HG03432 (cell line): ENCODE results near the gene ACSF3.

Source experiments
- ATAC-seq: cut with Tn5 transposase; IDR thresholded peaks from one replicate; pipeline ENCODE4 v1.9.1; 2021; ENCODE audit warnings: mild to moderate bottlenecking, moderate library complexity; ENCODE audit not compliant: unreplicated experiment

The ACSF3 gene

DNA sequence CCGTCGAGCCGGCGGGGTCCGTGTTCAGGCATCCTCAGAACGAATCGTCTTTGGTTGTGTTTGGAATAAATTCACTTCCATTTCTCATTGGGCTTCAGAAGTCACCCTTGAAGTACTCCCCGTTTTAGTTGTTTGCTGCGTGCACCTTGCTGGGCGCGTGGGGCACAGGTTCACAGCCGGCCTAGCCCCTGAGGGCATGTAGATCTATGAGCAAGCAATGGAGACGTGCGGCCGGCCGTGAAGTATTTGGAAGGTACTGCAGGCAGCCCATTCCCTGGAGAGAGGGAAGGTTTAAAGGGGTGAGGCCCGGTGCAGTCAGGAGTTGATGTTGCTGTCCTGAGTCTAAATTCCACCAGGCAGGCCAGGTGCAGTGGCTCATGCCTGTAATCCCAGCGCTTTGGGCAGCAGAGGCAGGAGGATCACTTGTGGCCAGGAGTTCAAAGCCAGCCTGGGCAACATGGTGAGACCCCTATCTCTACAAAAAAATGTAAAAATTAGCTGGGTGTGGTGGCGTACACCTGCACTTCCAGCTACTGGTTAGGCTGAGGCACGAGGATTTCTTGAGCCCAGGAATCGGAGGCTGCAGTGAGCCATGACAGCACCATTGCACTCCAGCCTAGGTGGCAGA lies 714 bp downstream of the ACSF3 start:
- no peak for ATAC-seq

DNA sequence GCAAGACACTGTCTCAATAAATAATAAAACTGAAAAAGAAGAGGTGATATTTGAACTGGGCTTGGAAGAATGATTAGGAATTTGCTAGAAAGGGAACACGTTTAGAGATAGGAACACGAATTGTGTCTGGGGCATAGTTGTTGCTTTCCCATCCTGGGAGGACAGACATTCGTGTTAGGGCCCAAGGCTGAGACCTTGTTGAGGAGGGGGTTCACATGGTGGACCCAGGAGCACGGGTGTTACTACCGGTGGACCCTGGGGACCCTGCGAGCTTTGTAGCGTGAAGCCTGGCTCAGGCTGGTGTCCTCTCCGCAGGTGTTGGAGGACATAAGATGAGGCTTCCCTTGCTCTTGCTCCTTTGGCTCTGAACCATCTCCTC lies 1.2 kb downstream of the ACSF3 start:
- ATAC-seq = no peak

DNA sequence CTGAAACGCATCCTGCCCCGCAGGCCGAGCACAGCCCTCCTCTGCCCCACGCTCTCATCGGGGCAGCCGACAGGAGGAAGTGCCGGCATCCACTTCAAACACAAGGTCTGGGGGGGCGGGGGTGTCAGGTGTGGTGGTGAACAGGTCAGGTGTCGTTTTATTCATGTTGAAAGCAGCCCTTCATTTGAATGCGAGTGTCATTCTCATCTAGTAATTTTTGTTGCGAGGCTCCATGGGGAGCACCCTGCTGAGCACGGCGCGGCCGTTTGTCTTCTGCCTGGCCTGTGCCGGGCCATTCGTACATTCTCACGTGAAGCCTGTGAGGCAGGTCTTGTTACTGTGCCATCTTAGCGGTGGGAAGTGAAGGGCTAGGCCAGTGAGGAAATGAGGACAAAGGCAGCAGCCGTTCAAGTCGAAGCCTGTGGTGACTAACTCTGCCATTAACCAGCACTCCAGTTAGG lies 1.9 kb downstream of the ACSF3 start:
- no peak for ATAC-seq

DNA sequence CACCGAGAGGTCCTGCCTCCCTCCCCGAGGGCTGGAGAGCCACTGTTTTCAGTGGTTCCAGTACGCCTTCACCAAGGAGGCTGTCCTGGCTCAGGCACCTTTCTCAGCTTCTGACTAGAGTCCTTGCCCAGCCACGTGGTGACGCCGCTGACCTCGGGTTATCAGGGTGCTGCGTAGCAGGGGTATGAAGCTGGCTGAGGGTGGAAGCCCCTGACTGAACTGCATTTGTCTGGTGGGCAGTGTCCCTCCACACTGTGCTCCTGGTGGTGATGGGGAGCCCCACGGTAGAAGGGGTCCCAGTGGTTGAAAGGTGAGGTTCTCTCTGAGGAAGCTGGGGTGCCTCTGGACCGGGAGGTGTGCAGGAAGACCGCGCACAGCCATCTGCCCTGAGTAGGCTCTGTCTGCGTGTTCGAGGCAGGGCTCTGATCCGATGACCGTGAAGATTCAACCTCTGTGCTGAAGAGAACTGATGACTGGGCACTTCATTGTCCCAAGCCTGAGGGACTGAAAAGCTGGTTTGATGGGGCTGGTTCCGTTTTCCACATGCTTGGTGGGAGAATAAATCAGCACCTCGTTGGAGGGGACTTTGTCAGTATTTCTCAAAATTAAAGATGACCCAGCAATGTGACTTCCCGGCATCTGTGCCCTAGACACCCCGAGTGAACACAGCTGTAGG lies 2.5 kb downstream of the ACSF3 start:
- ATAC-seq = no peak

DNA sequence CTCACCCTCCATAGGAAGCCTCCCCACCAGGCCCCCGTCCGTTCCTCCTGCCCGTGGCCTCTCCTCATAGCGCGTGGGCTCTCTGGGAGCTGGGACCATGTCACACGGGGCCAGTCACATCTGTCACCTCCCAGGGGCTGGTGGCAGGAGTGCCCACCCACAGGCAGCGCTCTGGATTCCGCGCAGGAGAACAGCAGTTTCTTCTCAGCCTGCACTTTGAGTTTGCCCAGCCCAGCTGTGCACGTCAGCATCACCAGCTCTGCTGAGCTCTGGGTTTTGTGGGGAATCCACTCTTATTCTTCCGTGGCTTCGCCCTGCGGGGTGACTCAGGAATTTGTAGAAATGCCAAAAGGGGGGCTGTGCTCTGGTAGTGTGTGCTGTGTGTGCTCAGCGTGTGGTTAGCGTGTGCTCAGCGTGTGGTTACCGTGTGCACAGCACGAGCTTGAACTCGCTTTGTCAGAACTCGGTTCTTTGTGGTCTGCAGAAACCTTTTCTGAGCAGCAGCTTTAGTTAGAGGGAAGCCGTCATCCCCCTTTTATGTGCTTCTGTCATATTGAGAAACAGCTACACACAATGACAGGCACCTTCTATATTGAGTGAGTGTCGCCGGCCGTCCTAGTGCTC lies 3.2 kb downstream of the ACSF3 start:
- ATAC-seq = no peak

DNA sequence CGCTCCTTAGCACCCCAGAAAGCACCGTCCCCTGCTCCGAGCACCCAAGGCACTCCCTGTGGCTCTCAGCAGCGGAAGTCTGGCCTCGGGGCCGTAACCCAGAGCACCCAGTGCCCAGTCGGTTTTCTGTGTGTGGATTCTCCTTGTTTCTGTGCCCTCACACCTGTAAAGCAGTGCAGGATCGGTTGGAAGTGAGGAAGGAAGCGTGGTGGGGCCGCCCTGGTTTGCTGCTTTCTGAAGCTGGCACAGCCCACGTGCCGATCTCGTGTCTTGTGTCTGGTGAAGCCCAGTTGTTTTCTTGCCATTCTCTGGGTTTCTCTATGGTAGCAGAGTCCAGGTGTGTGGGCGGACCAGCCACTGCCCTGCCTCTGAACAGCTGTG lies 3.7 kb downstream of the ACSF3 start:
- ATAC-seq = no peak

DNA sequence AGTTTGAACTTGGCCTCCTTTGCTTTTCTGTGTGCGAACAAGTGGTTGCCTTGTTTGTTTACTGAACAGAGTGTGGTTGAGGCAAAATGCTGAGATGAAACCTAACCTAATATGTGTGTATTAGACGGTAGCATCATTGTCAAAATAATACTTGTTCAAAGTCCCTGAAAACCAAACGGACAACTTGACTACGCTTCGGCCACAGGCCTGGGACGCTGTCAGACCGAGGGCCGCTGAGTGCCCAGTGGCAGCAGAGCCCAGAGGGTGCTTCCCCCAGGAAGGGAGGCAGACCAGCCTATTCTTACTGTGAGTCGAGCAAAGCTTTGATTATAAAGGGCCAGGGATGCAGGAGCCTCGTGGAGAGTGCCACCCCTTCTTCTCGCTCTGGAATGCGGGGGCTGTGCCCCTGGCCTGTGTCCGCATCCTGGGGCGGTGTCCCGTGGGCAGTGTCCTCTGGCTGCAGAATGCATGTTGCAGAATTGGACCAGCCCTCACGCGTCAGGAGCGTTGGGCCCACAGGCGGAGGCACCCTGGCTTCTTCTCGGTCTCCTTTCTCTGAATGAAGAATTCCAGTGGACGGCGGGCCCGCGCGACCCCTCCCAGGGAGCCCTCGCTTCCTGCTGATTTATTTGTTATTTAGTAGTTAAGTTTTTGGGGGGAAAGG lies 5.2 kb downstream of the ACSF3 start:
- ATAC-seq = no peak

DNA sequence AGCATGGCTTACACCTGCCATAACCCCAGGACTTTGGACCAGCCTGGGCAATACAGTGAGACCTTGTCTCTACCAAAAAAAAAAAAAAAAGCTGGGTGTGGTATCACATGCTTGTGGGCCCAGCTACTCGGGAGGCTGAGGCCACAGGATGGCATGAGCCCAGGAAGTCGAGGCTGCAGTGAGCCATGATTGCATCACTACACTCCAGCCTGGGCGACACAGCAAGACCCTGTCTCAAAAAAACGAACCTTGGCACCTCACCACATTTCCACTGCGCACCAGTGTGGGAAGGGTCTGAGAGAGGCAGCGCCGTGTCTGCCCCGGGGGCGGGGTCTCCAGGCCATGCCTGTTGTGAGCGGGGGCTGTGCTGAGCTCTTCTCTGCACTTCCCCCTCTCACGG lies 6.3 kb downstream of the ACSF3 start:
- no peak for ATAC-seq

DNA sequence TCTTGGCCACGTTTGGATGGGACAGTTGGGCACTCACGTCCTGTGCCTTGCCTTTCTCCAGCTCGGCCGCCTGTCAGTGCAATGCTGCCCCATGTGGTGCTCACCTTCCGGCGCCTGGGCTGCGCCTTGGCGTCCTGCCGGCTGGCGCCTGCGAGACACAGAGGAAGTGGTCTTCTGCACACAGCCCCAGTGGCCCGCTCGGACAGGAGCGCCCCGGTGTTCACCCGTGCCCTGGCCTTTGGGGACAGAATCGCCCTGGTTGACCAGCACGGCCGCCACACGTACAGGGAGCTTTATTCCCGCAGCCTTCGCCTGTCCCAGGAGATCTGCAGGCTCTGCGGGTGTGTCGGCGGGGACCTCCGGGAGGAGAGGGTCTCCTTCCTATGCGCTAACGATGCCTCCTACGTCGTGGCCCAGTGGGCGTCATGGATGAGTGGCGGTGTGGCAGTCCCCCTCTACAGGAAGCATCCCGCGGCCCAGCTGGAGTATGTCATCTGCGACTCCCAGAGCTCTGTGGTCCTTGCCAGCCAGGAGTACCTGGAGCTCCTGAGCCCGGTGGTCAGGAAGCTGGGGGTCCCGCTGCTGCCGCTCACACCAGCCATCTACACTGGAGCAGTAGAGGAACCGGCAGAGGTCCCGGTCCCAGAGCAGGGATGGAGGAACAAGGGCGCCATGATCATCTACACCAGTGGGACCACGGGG lies 7.1 kb downstream of the ACSF3 start:
- no peak for ATAC-seq

DNA sequence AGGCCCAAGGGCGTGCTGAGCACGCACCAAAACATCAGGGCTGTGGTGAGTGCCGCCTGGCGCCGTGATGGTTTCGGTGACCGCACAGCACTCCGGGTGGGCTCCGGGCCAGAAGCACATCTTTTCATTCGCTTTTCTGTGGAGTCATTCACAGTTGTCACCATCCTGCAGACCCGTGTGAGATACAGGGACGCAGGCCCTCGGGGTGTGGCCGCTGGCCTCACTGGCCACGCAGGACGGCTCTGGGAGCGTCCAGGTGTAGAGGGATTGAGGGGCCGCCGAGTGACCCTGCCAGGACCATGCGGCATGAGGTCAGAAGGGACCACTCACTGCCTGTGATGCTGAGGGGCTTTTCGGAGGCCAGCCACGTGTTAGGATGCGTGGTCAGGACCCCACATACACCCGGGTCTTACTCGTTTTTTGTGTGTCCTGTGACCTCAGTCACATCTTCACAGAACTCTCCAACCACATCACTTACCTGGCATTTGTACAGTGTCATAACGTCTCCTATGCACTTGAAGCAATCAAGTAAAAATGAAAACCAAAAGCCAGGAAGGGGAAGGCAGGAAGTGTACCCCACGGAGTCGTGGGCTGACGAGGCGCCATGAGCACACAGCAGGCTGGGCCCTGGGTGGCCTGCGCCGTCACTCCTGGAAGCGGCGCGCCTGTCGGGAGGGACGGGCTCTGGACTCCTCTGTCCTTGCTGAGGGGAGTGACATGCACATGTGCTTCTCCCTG lies 7.8 kb downstream of the ACSF3 start:
- ATAC-seq = no peak

DNA sequence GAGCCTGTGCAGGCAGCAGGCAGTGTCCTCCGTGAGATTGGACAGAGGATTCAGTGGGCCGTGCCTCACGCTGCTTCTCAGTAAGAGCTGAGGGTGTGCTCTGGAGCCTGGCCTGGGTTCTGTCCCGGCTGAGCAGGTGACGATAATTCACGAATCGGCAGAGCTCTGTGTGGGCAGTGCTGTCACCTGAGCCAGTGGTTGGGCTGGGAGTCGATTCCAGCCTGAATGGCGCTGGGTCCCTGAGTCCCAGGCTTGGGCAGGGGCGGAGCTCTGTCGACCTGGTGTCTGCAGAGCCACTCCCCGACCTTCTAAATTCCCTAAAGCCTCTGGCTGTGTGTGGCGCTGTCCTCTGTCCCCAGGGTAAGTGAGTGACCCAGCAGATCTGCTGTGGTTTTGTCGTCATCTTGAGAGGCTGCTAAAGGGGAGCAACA lies 8.4 kb downstream of the ACSF3 start:
- ATAC-seq = no peak

DNA sequence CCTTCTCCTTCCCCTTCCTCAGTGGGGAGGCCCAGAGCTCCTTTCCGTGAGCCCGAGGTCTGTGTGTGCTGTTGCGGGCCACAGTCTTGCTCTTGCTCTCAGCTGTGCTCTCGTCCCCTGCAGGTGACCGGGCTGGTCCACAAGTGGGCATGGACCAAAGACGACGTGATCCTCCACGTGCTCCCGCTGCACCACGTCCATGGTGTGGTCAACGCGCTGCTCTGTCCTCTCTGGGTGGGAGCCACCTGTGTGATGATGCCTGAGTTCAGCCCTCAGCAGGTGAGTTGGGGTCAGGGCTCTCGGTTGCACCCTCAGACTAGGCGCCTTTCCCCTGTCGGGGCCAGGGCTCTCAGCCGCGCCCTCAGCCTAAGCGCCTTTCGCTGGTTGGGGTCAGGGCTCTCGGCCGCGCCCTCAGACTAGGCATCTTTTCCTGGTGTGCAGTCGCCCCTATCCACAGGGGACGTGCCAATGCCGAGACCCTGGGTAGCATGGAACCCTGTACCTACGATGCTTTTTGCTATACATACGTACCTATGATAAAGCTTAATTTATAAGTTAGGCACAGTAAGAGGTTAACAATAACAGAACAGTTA lies 8.9 kb downstream of the ACSF3 start:
- ATAC-seq = no peak

DNA sequence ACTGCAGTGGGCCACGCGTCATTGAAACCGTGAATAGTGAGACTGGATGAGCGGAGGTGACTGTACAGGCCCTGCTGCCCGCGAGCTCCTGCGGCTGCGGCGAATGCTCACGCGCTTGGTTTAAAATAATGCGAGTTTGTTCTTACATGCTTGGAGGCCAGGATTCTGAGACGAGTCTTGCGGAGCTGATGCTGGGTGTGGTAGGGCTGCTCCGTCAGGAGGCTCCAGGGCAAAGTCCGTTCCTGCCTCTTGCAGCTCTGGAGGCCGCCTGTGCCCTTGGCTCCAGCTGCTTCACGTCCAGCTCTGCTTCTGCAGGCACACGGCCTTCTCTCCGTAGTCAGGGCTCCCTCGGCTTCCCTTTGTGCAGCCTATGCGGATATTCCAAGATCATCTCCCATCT lies 9.5 kb downstream of the ACSF3 start:
- ATAC-seq = no peak

DNA sequence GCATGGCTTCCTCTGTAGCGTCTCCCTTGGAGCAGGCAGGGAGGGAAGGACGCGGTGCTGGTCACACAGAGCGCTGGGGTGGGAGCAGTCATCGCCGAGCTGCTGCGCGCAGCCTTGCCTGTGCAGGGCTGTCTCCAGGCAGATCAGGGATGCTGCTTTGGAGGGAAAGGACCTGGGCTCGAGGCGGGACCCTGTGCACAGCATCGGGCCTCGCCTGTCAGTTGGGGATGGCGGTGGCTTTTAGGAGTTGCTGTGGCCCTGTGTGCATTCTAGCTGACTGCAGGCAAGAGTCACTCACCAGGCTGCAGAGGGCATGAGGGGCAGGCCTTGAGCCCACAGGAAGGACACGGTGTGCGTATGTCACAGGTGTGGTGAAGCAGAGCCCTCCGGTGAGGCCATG lies 10.1 kb downstream of the ACSF3 start:
- no peak for ATAC-seq

DNA sequence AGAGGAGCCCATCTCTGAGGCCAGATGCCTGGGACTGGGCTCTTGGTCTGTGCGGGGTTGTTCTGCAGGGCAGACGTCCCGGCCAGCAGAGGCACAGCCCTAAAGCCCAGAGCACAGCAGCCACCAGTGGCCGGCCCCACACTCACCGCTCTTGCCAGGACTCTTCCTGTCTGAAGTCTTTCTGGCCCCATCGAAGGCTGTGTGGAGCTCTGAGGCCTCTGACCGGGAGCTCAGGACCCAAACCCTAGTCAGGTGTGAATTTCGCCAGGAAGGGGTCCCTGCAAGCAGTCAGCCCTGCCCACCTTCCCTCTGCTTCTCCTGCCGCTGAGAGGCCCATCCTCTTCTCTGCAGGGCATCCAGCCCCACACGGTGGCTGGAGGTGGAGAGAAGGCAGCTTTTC lies 10.7 kb downstream of the ACSF3 start:
- no peak for ATAC-seq

DNA sequence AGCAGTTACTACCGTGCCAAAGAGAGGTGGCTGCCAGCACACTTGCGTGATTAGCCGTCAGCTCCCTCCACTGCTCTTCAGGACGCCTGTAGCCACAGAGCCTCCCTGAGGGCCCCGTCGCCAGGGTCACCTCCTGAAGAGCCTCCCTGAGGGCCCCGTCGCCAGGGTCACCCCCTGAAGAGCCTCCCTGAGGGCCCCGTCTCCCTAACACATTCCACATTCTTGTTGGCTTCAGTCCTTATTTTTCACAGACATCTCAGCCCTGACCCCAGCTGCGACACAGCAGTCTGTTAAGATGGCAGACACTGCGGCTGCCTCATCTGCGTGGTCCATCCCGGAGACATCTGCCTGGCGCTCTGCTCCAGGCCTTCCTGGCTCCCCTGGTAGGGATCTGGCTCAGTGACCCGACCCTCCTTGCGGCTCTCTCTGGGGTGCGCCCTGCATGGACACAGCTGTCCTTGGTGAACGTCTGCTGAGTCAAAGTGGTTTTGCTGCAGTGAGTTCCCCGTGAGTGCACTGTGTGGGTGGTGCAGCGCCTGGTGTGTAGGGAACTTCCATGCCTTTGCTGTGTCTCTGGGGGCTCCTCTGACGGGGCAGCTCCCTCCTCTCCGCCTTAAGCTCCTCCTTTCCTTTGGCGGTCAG lies 11.4 kb downstream of the ACSF3 start:
- ATAC-seq = no peak

DNA sequence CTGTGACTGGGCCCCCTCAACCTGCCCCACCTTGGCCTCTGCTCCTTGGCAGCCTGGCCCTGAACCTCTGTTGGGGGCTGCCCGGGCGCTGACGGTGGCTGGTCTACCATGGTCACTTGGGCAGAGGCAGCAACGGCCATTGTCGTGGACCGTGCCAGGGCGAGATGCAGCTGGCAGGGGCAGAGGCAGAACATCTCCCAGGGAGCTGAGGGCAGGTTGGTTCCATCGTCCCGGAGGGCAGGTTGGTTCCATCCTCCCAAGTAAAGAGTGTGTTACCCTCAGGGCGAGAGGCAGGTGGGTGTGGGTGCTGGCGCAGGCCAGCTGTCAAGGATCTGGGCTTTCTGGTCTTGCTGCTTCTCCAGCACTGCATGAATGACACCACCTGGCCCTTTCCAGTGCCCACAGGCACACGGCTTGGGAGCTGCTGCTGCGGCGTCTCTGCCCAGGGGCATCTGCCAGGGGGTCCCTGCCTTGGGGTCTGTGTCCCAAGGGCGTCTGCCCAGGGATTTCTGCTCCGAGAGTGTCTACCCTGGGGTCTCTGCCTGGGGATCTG lies 12.0 kb downstream of the ACSF3 start:
- ATAC-seq = no peak

DNA sequence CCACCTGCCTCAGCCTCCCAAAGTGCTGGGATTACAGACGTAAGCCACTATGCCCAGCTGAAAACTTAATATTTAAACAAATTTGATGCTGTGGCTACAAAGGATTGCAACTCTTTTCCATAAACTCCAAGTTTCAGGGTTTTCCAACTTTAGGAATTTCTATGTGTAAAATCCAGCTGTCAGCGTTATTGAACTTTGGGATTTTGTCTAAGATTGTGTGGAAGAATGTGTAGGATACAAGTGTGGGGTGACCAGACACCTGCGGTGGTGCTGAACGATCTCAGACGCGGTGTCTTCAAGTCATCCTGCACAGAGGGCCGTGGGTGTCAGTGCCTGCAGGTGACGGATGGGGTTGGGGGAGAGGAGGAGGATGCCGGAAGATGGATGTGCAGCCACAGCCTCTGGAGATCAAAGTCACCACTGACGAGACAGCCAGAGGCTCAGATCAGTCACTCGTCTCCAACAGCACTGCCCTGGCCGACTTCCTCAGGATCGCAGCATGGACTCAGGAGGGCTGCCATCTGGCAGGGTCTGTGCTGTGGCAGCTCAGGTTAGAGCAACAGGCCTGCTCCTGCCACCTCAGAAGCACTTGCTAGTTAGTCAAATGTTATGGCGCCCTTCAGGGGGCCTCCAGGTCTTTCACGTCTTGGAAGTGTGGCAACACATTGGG lies 13.0 kb downstream of the ACSF3 start:
- no peak for ATAC-seq

DNA sequence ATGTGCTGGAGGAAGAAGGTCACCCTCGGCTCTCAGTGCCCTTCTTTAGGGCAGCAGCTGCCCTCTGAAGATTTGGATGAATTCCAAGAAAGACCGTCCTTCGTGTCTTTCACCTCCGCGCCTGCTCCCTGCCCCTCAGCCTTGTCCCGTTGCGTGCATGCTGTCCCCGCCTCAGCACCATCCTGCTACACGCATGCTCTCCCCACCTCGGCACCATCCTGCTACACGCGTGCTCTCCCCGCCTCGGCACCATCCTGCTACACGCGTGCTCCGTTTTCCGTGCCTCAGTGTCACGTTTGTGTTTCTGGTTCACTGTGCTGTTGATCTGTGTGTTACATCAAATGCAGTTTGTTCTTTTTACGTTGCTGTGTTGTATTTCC lies 13.5 kb downstream of the ACSF3 start:
- no peak for ATAC-seq
